ENCODE results near the gene HYLS1.

HYLS1 gene

GRCh38 chr11:125918140-125918840, 30.8 kb downstream of the HYLS1 start:
- Mint-ChIP-seq H3K9me3 (no peaks in the 10 kb centered on the region), H3K36me3 (no peaks in the 10 kb centered on the region), H3K27me3 (peaks cover 30 to 38% of the 10 kb centered on the region in 2 donors), H3K4me1 (peaks cover 0 to 2% of the 10 kb centered on the region in 2 donors), H3K27ac (no peak overlapping the region), H3K4me3 (no peak overlapping the region)
- DNase-seq (no peak), ATAC-seq (replicated peaks) (no peak)

GRCh38 chr11:125921042-125921441, 33.6 kb downstream of the HYLS1 start:
- no peaks in the 10 kb centered on the region for H3K9me3 Mint-ChIP-seq
- no peak overlapping the region for H3K4me3 Mint-ChIP-seq
- peaks cover 0 to 2% of the 10 kb centered on the region in 2 donors for H3K4me1 Mint-ChIP-seq
- DNase-seq, result no peak
- no peaks in the 10 kb centered on the region for H3K36me3 Mint-ChIP-seq
- peaks cover 21 to 42% of the 10 kb centered on the region in 2 donors for H3K27me3 Mint-ChIP-seq
- ATAC-seq (replicated peaks), result no peak
- no peak overlapping the region for H3K27ac Mint-ChIP-seq

GRCh38 chr11:125922156-125922555, 34.7 kb downstream of the HYLS1 start:
- H3K27ac Mint-ChIP-seq, result no peak overlapping the region
- ATAC-seq (replicated peaks), result no peak
- H3K4me1 Mint-ChIP-seq, result peaks cover 0 to 2% of the 10 kb centered on the region in 2 donors
- H3K4me3 Mint-ChIP-seq, result no peak overlapping the region
- no peak for DNase-seq
- peaks cover 28 to 43% of the 10 kb centered on the region in 2 donors for H3K27me3 Mint-ChIP-seq
- H3K9me3 Mint-ChIP-seq, result no peaks in the 10 kb centered on the region
- no peaks in the 10 kb centered on the region for H3K36me3 Mint-ChIP-seq

GRCh38 chr11:125923012-125923579, 35.6 kb downstream of the HYLS1 start:
- no peak overlapping the region for H3K4me3 Mint-ChIP-seq
- peaks cover 0 to 2% of the 10 kb centered on the region in 2 donors for H3K4me1 Mint-ChIP-seq
- no peaks in the 10 kb centered on the region for H3K36me3 Mint-ChIP-seq
- peak; percentile 31 for DNase-seq
- peaks cover 28 to 43% of the 10 kb centered on the region in 2 donors for H3K27me3 Mint-ChIP-seq
- no peak overlapping the region for H3K27ac Mint-ChIP-seq
- peak; percentile 74 to 82 for ATAC-seq (replicated peaks)
- no peaks in the 10 kb centered on the region for H3K9me3 Mint-ChIP-seq

GRCh38 chr11:125923633-125924032, 36.2 kb downstream of the HYLS1 start:
- Mint-ChIP-seq H3K4me1 (peaks cover 0 to 2% of the 10 kb centered on the region in 2 donors), H3K9me3 (no peaks in the 10 kb centered on the region), H3K36me3 (no peaks in the 10 kb centered on the region), H3K27me3 (peaks cover 23 to 43% of the 10 kb centered on the region in 2 donors), H3K27ac (no peak overlapping the region), H3K4me3 (no peak overlapping the region)
- ATAC-seq (replicated peaks) (no peak), DNase-seq (no peak)

- no peak overlapping the region for H3K4me3 Mint-ChIP-seq
- no peaks in the 10 kb centered on the region for H3K36me3 Mint-ChIP-seq
- peaks cover 0 to 2% of the 10 kb centered on the region in 2 donors for H3K4me1 Mint-ChIP-seq
- peaks cover 23 to 48% of the 10 kb centered on the region in 2 donors for H3K27me3 Mint-ChIP-seq
- H3K27ac Mint-ChIP-seq, result no peak overlapping the region
- no peaks in the 10 kb centered on the region for H3K9me3 Mint-ChIP-seq
- ATAC-seq (replicated peaks) (no peak), DNase-seq (no peak)
Measured at GRCh38 chr11:125924384-125925007, 37.0 kb downstream of the HYLS1 start.

GRCh38 chr11:125925247-125925740, 37.8 kb downstream of the HYLS1 start:
- Mint-ChIP-seq H3K27ac (no peak overlapping the region), H3K36me3 (no peaks in the 10 kb centered on the region), H3K4me1 (peaks cover 0 to 2% of the 10 kb centered on the region in 2 donors), H3K4me3 (no peak overlapping the region), H3K27me3 (peaks cover 24 to 48% of the 10 kb centered on the region in 2 donors), H3K9me3 (no peaks in the 10 kb centered on the region)
- ATAC-seq (replicated peaks) (no peak), DNase-seq (no peak)

GRCh38 chr11:125925804-125926203, 38.3 kb downstream of the HYLS1 start:
- H3K4me3 Mint-ChIP-seq, result no peak overlapping the region
- peaks cover 0 to 2% of the 10 kb centered on the region in 2 donors for H3K4me1 Mint-ChIP-seq
- peaks cover 21 to 43% of the 10 kb centered on the region in 2 donors for H3K27me3 Mint-ChIP-seq
- no peaks in the 10 kb centered on the region for H3K36me3 Mint-ChIP-seq
- H3K9me3 Mint-ChIP-seq, result no peaks in the 10 kb centered on the region
- ATAC-seq (replicated peaks), result no peak
- no peak overlapping the region for H3K27ac Mint-ChIP-seq
- no peak for DNase-seq

GRCh38 chr11:125926682-125927081, 39.2 kb downstream of the HYLS1 start:
- no peak overlapping the region for H3K27ac Mint-ChIP-seq
- no peaks in the 10 kb centered on the region for H3K9me3 Mint-ChIP-seq
- no peak overlapping the region for H3K4me3 Mint-ChIP-seq
- peaks cover 22 to 44% of the 10 kb centered on the region in 2 donors for H3K27me3 Mint-ChIP-seq
- peaks cover 0 to 2% of the 10 kb centered on the region in 2 donors for H3K4me1 Mint-ChIP-seq
- DNase-seq (no peak), ATAC-seq (replicated peaks) (no peak)
- no peaks in the 10 kb centered on the region for H3K36me3 Mint-ChIP-seq

- DNase-seq (no peak), ATAC-seq (replicated peaks) (no peak)
- H3K36me3 Mint-ChIP-seq, result no peaks in the 10 kb centered on the region
- H3K4me1 Mint-ChIP-seq, result no peaks in the 10 kb centered on the region
- H3K27ac Mint-ChIP-seq, result no peak overlapping the region
- peaks cover 27 to 47% of the 10 kb centered on the region in 2 donors for H3K27me3 Mint-ChIP-seq
- no peaks in the 10 kb centered on the region for H3K9me3 Mint-ChIP-seq
- H3K4me3 Mint-ChIP-seq, result no peak overlapping the region
Measured at GRCh38 chr11:125929445-125930075, 42.1 kb downstream of the HYLS1 start.

GRCh38 chr11:125930076-125930450, 42.6 kb downstream of the HYLS1 start:
- DNase-seq (no peak), ATAC-seq (replicated peaks) (no peak)
- peaks cover 27 to 44% of the 10 kb centered on the region in 2 donors for H3K27me3 Mint-ChIP-seq
- no peaks in the 10 kb centered on the region for H3K36me3 Mint-ChIP-seq
- no peak overlapping the region for H3K4me3 Mint-ChIP-seq
- no peaks in the 10 kb centered on the region for H3K9me3 Mint-ChIP-seq
- no peak overlapping the region for H3K27ac Mint-ChIP-seq
- H3K4me1 Mint-ChIP-seq, result no peaks in the 10 kb centered on the region

- DNase-seq (no peak), ATAC-seq (replicated peaks) (no peak)
- H3K4me1 Mint-ChIP-seq, result no peaks in the 10 kb centered on the region
- no peak overlapping the region for H3K27ac Mint-ChIP-seq
- H3K36me3 Mint-ChIP-seq, result no peaks in the 10 kb centered on the region
- no peaks in the 10 kb centered on the region for H3K9me3 Mint-ChIP-seq
- H3K4me3 Mint-ChIP-seq, result no peak overlapping the region
- peaks cover 26 to 34% of the 10 kb centered on the region in 2 donors for H3K27me3 Mint-ChIP-seq
Measured at GRCh38 chr11:125931116-125931515, 43.6 kb downstream of the HYLS1 start.

GRCh38 chr11:125931668-125932067, 44.2 kb downstream of the HYLS1 start:
- DNase-seq, result no peak
- ATAC-seq (replicated peaks), result no peak
- Mint-ChIP-seq H3K36me3 (no peaks in the 10 kb centered on the region), H3K4me3 (no peak overlapping the region), H3K4me1 (no peaks in the 10 kb centered on the region), H3K27ac (no peak overlapping the region), H3K27me3 (peaks cover 21 to 28% of the 10 kb centered on the region in 2 donors), H3K9me3 (no peaks in the 10 kb centered on the region)

GRCh38 chr11:125932301-125932700, 44.8 kb downstream of the HYLS1 start:
- H3K9me3 Mint-ChIP-seq, result no peaks in the 10 kb centered on the region
- no peaks in the 10 kb centered on the region for H3K4me1 Mint-ChIP-seq
- H3K36me3 Mint-ChIP-seq, result no peaks in the 10 kb centered on the region
- H3K27ac Mint-ChIP-seq, result no peak overlapping the region
- H3K4me3 Mint-ChIP-seq, result no peak overlapping the region
- H3K27me3 Mint-ChIP-seq, result peaks cover 16 to 24% of the 10 kb centered on the region in 2 donors
- no peak for ATAC-seq (replicated peaks)
- no peak for DNase-seq
